HFFc6 (cell line): ENCODE measurements around the gene SLC22A4. TPM values are rescaled to one million over a fixed set of nuclear protein-coding genes. Genes with fewer than 3 reads are reported as not detected.

Source experiments
- DNase-seq: peaks from one replicate; pipeline ENCODE4 v3.0.0-alpha.2; 2018
- H3K27ac Mint-ChIP-seq: 2 replicates; pipeline ENCODE4 v1.8.0; 2020; ENCODE audit warnings: mild to moderate bottlenecking, mixed read lengths
- H3K27me3 Mint-ChIP-seq: 2 replicates; pipeline ENCODE4 v1.8.0; 2021; ENCODE audit warnings: mild to moderate bottlenecking, moderate library complexity, mixed read lengths; ENCODE audit not compliant: insufficient read depth
- H3K36me3 Mint-ChIP-seq: 2 replicates; pipeline ENCODE4 v1.8.0; 2021; ENCODE audit warnings: low read depth, mixed read lengths
- H3K4me1 Mint-ChIP-seq: 2 replicates; pipeline ENCODE4 v1.8.0; 2020; ENCODE audit warnings: low read depth, mixed read lengths
- H3K4me3 Mint-ChIP-seq: 2 replicates; pipeline ENCODE4 v1.8.0; 2020; ENCODE audit warnings: mild to moderate bottlenecking, moderate library complexity, mixed read lengths
- H3K9me3 Mint-ChIP-seq: 2 replicates; pipeline ENCODE4 v1.8.0; 2020; ENCODE audit warnings: mild to moderate bottlenecking, mixed read lengths
- total RNA-seq, 6 experiments: library from RNA; stranded (reverse); fragmentation: NEBNext Ultra II Directional; extraction: Animal tissue kit (Norgen Biotek cat#: 25700); gene quantifications; 2 replicates in 1 of 6; 3 replicates in 5 of 6; pipeline ENCODE4 v1.2.3, GENCODE V29; 2021
- TF ChIP-seq, protein P1 (sequence below): fragments of 200-600 bp; sonication (generic); IDR thresholded peaks from 2 replicates; pipeline ENCODE4 v1.5.0; 2021; ENCODE audit warnings: antibody characterized with exemption, mild to moderate bottlenecking

Gene SLC22A4
- total RNA-seq, 6 experiments from 2014 or later, result 10.8 to 12.6 (median 11.4) TPM

DNA sequence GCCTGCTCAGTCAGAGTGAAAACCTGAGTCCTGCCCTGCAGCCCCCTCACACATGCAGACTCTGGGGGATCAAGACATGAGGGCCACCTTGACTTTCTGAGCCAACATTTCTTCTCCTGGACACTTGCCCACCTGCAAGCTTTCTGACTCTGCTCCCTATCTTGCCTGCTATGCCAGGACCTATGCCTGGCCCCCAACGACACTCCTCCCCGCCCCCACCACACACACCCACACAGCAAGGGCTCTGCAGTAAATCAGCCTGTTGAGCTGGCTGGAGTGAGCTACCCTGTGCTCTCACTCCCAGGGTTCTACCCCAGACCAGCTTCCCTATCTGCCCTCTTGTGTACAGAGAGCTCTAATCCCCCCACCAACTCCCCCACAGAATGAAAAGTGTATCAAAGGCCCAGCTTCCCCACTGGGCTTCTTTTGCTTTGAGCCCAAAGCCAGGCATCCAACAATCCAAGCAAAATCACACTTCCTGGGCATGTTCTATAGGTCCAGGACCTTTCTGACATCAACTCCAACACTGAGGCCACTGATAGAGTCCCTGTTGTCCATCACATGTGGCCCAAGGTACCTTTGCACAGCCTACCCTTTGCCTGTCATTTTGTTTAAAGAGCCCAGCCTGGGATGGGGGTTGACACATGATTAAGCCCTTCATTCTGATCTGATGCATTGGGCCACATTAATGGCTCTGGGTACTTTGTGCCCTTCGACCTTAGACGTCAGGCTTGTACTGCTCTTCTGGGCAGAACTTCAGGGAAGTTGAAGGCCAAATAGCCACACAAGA is 29.5 kb upstream of the SLC22A4 start:
- H3K27me3 Mint-ChIP-seq, result no peaks in the 10 kb centered on the region

DNA sequence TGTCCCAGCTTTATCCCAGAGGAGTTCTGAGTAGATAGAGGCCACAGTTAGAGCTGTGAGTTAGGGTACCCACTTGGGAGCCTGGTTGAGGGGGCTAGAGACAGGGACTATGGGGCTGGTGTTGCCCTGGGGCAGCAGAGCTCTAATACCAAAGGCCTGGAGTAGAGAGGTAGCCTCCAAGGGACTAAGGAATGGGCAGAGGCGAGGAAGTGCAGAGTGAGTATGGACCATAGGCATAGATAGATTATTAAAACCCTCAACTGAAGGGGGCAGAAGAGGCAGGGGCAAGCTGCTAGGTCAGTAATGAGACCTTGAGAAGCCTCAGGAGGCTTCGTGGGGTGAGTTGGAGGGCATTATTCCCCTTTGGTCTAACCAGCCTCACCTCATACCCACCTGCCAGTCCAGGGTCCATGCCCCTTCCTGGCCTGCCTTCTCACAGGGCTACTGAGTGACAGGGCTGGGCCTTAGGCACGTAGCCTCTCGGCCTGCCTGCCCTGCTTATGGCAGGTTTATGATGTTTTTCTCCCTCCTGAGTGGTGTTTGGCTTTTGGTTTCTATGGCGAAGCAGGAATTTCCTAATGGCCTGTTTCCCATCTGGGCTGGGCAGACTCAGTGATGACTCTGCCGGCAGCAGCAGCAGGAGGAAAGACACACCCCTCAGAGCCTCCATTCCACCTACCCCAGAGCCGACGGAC is 28.7 kb upstream of the SLC22A4 start:
- peak; percentile 98 for DNase-seq
- Mint-ChIP-seq H3K9me3 (no peaks in the 10 kb centered on the region), H3K4me3 (peak overlapping the region; percentile 45; the same call in 1 of the 2 replicates), H3K27ac (peak overlapping the region; percentile 100), H3K4me1 (peaks cover 87% of the 10 kb centered on the region), H3K36me3 (no peaks in the 10 kb centered on the region), H3K27me3 (no peaks in the 10 kb centered on the region)
- TF ChIP-seq, protein P1, sequence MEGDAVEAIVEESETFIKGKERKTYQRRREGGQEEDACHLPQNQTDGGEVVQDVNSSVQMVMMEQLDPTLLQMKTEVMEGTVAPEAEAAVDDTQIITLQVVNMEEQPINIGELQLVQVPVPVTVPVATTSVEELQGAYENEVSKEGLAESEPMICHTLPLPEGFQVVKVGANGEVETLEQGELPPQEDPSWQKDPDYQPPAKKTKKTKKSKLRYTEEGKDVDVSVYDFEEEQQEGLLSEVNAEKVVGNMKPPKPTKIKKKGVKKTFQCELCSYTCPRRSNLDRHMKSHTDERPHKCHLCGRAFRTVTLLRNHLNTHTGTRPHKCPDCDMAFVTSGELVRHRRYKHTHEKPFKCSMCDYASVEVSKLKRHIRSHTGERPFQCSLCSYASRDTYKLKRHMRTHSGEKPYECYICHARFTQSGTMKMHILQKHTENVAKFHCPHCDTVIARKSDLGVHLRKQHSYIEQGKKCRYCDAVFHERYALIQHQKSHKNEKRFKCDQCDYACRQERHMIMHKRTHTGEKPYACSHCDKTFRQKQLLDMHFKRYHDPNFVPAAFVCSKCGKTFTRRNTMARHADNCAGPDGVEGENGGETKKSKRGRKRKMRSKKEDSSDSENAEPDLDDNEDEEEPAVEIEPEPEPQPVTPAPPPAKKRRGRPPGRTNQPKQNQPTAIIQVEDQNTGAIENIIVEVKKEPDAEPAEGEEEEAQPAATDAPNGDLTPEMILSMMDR, result peak; percentile 38

More for the DNA sequence above, 29.5 kb upstream of the SLC22A4 start:
- Mint-ChIP-seq H3K36me3 (no peaks in the 10 kb centered on the region), H3K27ac (peak overlapping the region; percentile 100), H3K4me3 (no peak overlapping the region), H3K9me3 (no peaks in the 10 kb centered on the region), H3K4me1 (peaks cover 90% of the 10 kb centered on the region)
- no peak for DNase-seq
- TF ChIP-seq, protein P1, result no peak

DNA sequence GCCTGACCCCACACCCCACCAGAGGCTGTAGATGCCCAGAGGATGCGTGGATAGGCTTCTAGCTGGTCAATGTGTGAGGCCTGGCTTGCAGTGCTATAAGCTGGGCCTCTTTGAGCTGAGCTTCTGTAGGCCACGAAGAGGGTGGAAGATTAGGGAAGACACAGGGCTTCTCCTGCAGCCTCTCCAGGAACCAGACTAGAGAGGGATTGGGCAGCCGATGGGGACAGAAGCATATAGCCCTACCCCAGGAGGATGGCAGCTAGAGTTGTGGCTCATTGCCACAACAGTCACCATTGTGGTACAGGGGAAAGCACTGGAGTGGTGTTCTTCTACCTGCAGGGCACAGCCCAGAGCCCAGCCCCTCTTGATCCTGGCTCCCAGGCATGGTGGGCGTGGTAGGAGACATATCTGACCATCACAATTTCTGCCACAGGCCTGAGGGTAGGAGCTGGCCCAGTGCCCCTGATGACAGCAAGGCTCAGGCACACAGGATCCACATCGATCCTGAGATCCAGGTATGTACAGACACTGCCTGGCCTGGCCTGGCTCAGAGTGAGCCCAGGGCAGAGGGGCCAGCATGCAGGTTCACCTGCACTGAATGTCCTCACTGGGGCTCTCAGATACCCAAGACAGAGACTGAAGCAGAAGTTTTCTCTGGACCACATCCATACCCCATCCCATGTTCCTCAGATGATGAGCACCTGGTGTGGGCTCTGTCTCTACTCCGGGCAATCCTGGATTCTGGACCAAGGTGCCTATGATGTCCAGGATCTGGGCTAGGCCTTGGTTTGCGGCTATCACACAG is 28.0 kb upstream of the SLC22A4 start:
- peak overlapping the region; percentile 100 for H3K27ac Mint-ChIP-seq
- H3K4me1 Mint-ChIP-seq, result peaks cover 80% of the 10 kb centered on the region
- no peaks in the 10 kb centered on the region; the same call in 1 of the 2 replicates for H3K27me3 Mint-ChIP-seq
- H3K4me3 Mint-ChIP-seq, result peak overlapping the region; percentile 45; the same call in 1 of the 2 replicates
- no peaks in the 10 kb centered on the region for H3K36me3 Mint-ChIP-seq
- DNase-seq, result no peak
- TF ChIP-seq, protein P1, result no peak
- no peaks in the 10 kb centered on the region for H3K9me3 Mint-ChIP-seq

DNA sequence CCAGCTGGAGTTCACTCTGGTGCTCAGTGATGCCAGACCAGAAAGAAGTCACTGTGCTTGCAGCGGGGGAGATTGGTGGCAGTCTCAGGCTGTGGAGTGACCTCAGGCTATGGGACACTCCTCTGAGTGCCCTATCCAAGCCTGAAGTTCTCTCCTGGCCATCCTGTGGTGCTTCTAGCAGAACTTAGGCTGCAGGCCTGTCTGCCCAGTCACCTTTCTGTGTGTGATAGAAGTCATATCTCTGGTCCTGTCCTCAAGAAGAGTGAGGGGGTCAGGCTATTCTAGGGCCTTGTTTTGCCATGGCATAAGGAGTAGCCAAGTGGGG is 27.4 kb upstream of the SLC22A4 start:
- no peak for DNase-seq
- H3K9me3 Mint-ChIP-seq, result no peaks in the 10 kb centered on the region
- H3K36me3 Mint-ChIP-seq, result no peaks in the 10 kb centered on the region
- H3K4me1 Mint-ChIP-seq, result peaks cover 77% of the 10 kb centered on the region
- peak overlapping the region; percentile 100 for H3K27ac Mint-ChIP-seq
- TF ChIP-seq, protein P1, result no peak
- no peaks in the 10 kb centered on the region; the same call in 1 of the 2 replicates for H3K27me3 Mint-ChIP-seq
- H3K4me3 Mint-ChIP-seq, result no peak overlapping the region

DNA sequence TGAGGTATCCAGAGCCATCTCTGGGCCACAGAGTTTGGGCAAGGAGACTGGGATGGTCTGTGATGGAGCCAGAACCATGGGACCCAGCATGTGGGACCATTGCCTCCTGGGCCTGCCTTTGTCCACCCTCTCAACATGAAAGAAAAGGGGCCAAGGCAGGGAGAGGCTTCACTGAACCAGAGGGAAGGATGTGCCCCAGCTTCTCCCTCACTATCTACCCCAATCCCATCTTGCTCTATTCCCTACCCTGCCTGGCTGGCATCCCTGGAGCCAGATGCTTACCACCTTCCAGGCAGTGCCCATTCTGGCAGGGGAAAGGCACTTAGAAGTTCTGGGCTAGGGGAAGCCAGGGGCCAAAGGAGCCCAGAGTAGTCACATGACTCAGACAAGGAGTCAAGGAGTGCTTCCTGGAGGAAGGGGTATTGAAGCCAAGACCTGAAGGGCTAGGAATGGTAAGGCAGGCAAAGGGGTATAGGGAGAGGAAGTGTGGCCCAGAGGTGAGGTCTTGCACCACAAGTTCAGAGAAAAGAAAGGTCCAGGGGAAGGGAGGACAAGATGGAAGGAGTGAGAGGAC is 26.9 kb upstream of the SLC22A4 start:
- TF ChIP-seq, protein P1, result no peak
- H3K27ac Mint-ChIP-seq, result peak overlapping the region; percentile 100

More for the DNA sequence above, 26.9 kb upstream of the SLC22A4 start:
- Mint-ChIP-seq H3K9me3 (no peaks in the 10 kb centered on the region), H3K4me3 (no peak overlapping the region), H3K27me3 (no peaks in the 10 kb centered on the region; the same call in 1 of the 2 replicates), H3K36me3 (no peaks in the 10 kb centered on the region), H3K4me1 (peaks cover 73% of the 10 kb centered on the region)
- no peak for DNase-seq
